HG02870 (cell line): Measurements from ENCODE around the gene SLC2A8.

Experiments used
- ATAC-seq: cut with Tn5 transposase; IDR thresholded peaks from one replicate; pipeline ENCODE4 v1.9.1; 2021; ENCODE audit warnings: mild to moderate bottlenecking, moderate library complexity; ENCODE audit not compliant: unreplicated experiment

The SLC2A8 gene

DNA sequence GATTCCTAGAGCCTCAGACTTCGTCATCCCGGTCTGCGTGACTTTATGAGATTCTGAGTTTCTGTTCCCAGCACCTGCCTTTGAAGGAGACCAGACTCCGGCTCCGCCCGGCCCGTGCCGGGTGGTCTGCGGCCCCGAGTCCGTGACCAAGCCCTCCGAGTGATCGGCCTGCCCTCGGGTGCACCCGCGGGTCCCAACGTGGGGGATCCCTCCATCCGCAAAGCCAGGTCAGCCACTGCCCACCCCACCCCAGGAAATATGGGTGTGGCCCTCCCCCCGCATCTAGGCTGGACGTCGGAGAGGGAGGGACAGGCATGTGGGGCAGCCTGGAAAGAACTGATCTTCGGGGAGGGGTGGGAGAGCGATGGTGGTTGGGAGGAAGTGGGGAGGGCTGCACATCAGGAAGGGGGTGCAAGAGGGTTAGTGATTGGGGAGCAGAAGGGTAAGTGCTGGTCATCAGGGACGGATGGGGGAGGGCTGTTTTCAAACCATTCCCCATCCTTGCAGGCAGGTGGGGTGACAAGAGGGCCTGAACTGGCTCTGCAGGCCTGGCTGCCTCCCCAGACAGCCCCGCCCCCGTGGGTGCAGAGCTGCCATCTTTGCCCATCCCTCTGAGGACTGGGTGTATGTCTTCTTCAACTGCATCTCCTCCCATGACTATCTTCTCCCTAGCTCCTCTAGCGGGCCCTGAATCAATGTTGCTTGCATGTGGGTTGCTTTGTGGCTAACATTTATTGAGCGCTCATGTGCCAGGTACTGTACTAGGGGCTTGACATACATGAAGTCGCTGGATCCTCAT, 55.1 kb downstream of the SLC2A8 start:
- ATAC-seq = no peak

DNA sequence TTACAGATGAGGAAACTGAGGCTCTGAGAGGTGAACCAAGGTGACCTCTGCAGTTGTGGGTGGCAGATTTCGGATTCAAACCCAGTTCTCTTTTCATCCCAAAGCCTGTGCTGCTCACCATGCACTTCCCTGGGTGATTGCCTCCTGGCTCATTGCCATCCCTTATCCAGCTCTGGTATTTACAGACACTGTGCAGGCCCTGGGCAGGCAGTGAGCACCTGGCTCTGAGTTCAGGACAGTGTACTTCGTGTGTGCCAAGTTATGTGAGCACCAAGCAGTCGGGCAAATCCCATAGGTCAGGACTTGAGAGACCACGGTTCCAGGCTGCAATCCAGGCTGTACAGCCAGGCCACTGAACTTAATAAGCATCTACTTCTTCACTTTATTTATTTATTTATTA, 55.7 kb downstream of the SLC2A8 start:
- ATAC-seq = no peak

DNA sequence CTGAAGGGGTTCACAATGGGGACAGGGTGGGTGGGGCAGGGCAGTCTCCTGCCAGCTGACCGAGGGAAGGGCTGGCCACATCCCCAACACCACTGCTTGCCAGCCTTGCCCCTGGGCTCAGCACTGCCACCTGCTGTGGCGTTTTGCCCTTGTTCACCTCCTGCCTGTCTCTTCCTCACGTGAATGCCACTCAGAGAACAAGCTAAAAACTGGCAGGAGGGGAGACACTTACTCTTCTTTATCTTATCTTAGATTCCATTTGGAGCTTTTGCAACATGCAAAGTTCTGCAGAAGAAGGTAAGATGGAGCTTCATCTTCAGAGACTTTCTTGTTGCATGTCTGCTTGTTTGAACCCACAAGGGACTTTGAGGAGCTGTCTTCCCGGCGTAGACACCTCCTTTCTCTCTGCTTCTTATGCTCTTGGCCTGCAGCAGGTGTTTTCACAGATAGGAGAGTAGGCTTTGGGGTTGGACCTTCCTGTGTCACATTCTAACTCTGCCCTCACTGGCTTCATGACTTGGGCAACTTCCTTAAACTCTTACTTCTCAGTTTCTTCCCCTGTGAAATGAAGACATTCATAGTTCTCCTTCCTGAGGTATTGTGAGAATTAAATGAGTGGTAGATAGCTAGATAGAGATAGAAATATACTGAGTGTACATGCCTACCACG, 58.5 kb downstream of the SLC2A8 start:
- no peak for ATAC-seq

DNA sequence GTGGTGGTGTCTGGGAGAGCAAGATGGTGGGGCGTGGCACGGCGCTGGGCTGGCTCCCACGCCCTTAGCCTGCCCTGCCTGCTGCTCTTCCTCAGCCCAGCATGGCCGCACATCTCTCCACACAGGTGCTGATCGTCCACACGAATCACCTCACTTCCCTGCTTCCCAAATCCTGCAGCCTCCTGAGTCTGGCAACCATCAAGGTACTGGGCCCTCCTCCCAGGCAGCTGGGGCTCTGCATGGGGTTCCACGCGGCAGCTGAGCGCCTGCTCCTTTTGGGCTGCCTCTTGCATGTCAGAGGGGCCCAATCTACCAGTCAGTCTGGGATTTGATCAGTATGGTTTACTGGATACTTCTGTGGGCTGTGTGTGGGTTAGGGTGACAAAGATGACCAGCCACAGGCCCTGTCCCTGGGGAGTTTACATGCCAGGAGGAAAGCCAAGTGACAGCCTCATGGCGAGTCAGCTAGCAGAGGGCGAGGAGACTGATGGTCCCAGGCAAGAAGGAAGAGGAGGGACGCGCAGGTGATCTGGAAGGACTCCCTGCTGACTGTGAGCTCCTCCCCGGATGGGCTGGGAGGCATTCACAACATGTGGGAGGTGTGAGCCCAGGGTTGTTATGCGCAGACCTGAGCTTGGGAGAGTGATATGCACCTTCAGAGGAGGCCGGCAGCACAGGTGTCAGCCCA, 60.4 kb downstream of the SLC2A8 start:
- ATAC-seq = no peak
